Lung (tissue), 12 donors: ENCODE measurements around the gene ISM1. TPM values are rescaled to one million over a fixed set of nuclear protein-coding genes. Genes with fewer than 3 reads are reported as not detected.

Experiments used
- ATAC-seq: fragments of 200-7000 bp; cut with Tn5 transposase; one replicate; pipeline ENCODE4 v1.9.1; 2020; ENCODE audit warnings: moderate number of reproducible peaks; ENCODE audit not compliant: insufficient read depth, low FRiP score
- DNase-seq, 3 donors: peaks; one replicate each; pipeline ENCODE4 v3.0.0-alpha.2; 2013 to 2017
- H3K27ac ChIP-seq, 2 donors: one replicate each; pipeline ENCODE4 v1.5.1; 2013; ENCODE audit warnings: mild to moderate bottlenecking in 2 of 2, moderate library complexity in 2 of 2, control low read depth in 1 of 2, inconsistent platforms in 1 of 2, low read depth in 1 of 2, low read length in 1 of 2
- H3K27me3 ChIP-seq, 3 donors: one replicate each; pipeline ENCODE4 v1.5.1; 2013; ENCODE audit warnings: low read length in 2 of 3; ENCODE audit not compliant: control insufficient read depth in 3 of 3, insufficient read depth in 3 of 3
- H3K36me3 ChIP-seq, 4 donors: one replicate each; pipeline ENCODE4 v1.5.1; 2013; ENCODE audit warnings: low read length in 4 of 4, mild to moderate bottlenecking in 1 of 4, moderate library complexity in 1 of 4; ENCODE audit not compliant: control insufficient read depth in 4 of 4, insufficient read depth in 4 of 4
- H3K4me1 ChIP-seq, 5 donors: one replicate each; pipeline ENCODE4 v1.5.1; 2013; ENCODE audit warnings: low read length in 5 of 5, mild to moderate bottlenecking in 2 of 5, moderate library complexity in 1 of 5; ENCODE audit not compliant: control insufficient read depth in 5 of 5, insufficient read depth in 5 of 5
- H3K4me3 ChIP-seq: one replicate; pipeline ENCODE4 v1.5.1; 2013; ENCODE audit warnings: mild to moderate bottlenecking, control low read depth, moderate library complexity
- H3K9ac ChIP-seq, 2 donors: one replicate each; pipeline ENCODE4 v1.5.1; 2013; ENCODE audit warnings: low read length in 2 of 2, control low read depth in 1 of 2; ENCODE audit not compliant: insufficient read depth in 1 of 2
- H3K9me3 ChIP-seq, 4 donors: one replicate each; pipeline ENCODE4 v1.5.1; 2013; ENCODE audit warnings: low read length in 3 of 4, mild to moderate bottlenecking in 1 of 4, moderate library complexity in 1 of 4; ENCODE audit not compliant: control insufficient read depth in 4 of 4, insufficient read depth in 3 of 4
- CTCF ChIP-seq: IDR thresholded peaks from 2 replicates; pipeline ENCODE4 v1.5.1; 2012; ENCODE audit warnings: mild to moderate bottlenecking; ENCODE audit errors: control extremely low read depth, extremely low read depth
- WGBS, 2 donors: extraction: QIAGEN DNeasy Blood & Tissue Kit; methylation state at CpG; one replicate each; pipeline ENCODE4 v1.1.7; 2013; 5-methylcytosine and 5-hydroxymethylcytosine counted together
- polyA plus RNA-seq, 2 donors: library from polyadenylated mRNA; stranded (reverse); fragments of 200-250 nt; gene quantifications; one replicate each; pipeline ENCODE4 v1.2.1, GENCODE V29; 2013
- total RNA-seq, 2 donors: library from RNA; depleted of rRNA in 1 of 2; stranded (reverse); fragments of >200 nt in 1 of 2; gene quantifications; one replicate each; pipeline ENCODE4 v1.2.1, GENCODE V29; 2014 to 2021
- donor health status: control.
- donor health status: control.
- donor health status: Bipolar disorder and iron deficiency.
- donor health status: healthy.
- donor health status: DM: yes; HTN: yes; CAD: no.

Gene ISM1
- total and polyA plus RNA-seq, 4 donors: 1.6 to 13.6 (median 2.9) TPM

GRCh38 chr20:13221673-13222318 is 722 bp downstream of the ISM1 start:
- peaks cover 0 to 2% (median 0%) of the 10 kb centered on the region in 4 donors for H3K9me3 ChIP-seq
- H3K4me3 ChIP-seq: peak overlapping the region; percentile 40
- ATAC-seq (peak; percentile 63), DNase-seq (peak; percentile 67 to 72 (median 67))
- no peaks in the 10 kb centered on the region for H3K36me3 ChIP-seq
- peaks cover 0 to 22% (median 14%) of the 10 kb centered on the region in 5 donors for H3K4me1 ChIP-seq
- H3K27ac ChIP-seq: peak overlapping the region in 1 of 2 donors; percentile 17
- peaks cover 0 to 52% (median 36%) of the 10 kb centered on the region in 3 donors for H3K27me3 ChIP-seq
- no peak overlapping the region for H3K9ac ChIP-seq
- 3 to 4% methylated on average over 39 to 59 of the region's 59 CpGs for WGBS, 2 donors
- TF ChIP-seq CTCF: no peak

GRCh38 chr20:13222319-13222716 is 1.2 kb downstream of the ISM1 start:
- Histone ChIP-seq H3K36me3 (no peaks in the 10 kb centered on the region), H3K9ac (no peak overlapping the region), H3K4me1 (peaks cover 0 to 22% (median 14%) of the 10 kb centered on the region in 5 donors), H3K9me3 (peaks cover 0 to 2% (median 0%) of the 10 kb centered on the region in 4 donors), H3K4me3 (peak overlapping the region; percentile 40), H3K27me3 (peaks cover 0 to 48% (median 37%) of the 10 kb centered on the region in 3 donors), H3K27ac (no peak overlapping the region)
- ATAC-seq: no peak
- peak in 1 of 3 donors; percentile 5 for DNase-seq
- no peak for TF ChIP-seq CTCF
- WGBS, 2 donors: 35 to 38% methylated on average over 8 of the region's 8 CpGs

- Histone ChIP-seq H3K4me3 (no peak overlapping the region), H3K9me3 (peaks cover 0 to 2% (median 0%) of the 10 kb centered on the region in 4 donors), H3K4me1 (peaks cover 0 to 22% (median 14%) of the 10 kb centered on the region in 5 donors), H3K9ac (no peak overlapping the region), H3K27ac (no peak overlapping the region), H3K27me3 (peaks cover 0 to 32% (median 21%) of the 10 kb centered on the region in 3 donors), H3K36me3 (no peaks in the 10 kb centered on the region)
- no peak for ATAC-seq
- WGBS, 2 donors: 70 to 71% methylated on average over 5 of the region's 5 CpGs
- TF ChIP-seq CTCF: no peak
- peak; percentile 25 to 71 (median 68) for DNase-seq
Measured at GRCh38 chr20:13223736-13224520, 2.9 kb downstream of the ISM1 start.
